Limb (tissue), 2 donors: ENCODE measurements around the gene ZBTB16.

Experiments
- DNase-seq, 2 donors: peaks; one replicate each; pipeline ENCODE4 v3.0.0-alpha.2; 2016; ENCODE audit errors: extremely low spot score in 2 of 2

Gene ZBTB16

DNA sequence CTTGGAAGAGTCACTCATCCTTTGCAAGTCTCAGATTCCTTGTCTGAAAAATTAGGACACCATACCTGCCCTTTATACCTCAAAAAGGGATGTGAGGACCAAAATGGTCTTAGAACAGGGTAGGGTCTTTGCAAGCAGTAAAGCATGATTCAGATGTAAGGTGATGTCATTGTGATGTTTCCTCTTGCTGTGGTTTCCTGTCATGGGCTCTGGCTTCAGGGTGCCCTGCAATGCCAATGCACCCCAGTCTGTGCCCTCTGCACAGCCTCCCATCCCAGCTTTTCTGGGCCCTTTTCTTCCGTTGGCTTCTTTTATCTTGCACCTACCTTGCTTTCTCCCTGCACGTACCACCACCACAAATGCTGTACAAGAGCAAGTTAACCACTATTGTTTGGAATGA is 148.9 kb downstream of the ZBTB16 start:
- DNase-seq, result no peak

DNA sequence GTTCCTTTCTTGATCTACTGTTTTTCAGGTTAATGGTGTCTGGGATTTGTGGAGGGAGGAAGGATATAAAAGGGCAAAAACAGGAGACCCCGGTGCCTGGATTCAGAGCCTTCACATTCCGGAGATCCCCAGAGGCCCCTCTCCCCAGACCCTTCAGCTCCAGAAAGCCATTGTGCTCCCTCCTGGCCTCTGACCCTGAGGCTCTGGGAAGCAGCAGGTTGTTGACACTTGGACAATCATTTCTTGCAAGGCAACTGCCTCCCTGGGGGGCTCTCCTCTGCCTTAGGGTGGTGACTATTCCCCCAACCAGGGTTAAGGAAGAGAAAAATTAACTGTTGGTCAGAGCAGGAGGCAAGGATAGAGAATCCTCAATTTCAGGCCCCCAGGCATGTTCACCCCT is 149.8 kb downstream of the ZBTB16 start:
- DNase-seq, result no peak

DNA sequence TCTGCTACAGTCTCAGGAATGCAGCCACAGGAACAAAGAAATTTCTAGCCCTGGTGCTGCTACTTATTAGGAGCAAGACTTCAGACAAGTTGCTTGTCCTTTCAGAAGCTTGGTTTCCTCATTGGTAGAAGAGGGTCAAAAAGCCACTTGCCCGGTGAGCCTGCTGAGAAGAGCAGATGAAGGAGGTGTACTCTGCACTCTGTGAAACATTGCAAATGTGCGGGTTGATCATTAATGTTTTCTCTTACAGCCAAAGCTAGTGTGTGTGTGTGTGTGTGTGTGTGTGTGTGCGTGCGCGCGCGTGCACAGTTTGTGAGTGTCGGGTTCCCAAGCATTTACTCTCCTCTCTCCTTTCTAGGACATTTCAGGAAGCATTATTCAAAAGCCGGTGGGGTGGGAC is 150.4 kb downstream of the ZBTB16 start:
- no peak for DNase-seq

DNA sequence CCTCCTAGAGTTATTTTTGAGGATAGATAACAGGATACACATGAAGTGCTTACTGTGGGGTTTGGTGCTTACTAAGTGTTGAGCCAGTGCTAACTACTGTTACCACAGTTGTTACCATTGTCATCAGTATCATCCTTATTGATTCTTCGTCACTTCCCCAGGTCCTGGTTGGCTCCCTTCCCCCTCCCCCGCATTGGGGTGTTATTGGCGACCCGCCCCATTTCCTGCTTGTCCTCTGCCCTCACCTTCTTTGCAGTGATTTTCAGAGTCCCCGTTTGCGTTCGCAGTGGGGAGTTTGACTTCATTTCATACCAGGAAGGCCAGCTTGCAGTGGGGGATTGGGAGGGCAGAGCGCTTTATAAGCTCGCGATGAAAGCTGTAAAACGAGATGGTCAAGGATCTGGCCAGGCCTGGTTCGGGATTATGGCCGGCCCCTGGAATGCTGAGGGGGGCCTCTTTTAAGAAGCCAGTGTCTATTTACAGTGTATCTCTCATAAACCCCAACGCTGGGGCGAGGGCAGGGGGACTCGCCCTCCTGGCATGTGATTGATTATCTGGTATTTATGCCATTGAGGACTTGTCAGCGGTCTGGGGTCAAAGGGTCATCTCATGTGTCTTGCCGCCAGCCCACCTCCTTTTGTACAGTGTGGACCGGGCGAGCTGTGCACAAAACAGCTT is 152.1 kb downstream of the ZBTB16 start:
- DNase-seq, result no peak

DNA sequence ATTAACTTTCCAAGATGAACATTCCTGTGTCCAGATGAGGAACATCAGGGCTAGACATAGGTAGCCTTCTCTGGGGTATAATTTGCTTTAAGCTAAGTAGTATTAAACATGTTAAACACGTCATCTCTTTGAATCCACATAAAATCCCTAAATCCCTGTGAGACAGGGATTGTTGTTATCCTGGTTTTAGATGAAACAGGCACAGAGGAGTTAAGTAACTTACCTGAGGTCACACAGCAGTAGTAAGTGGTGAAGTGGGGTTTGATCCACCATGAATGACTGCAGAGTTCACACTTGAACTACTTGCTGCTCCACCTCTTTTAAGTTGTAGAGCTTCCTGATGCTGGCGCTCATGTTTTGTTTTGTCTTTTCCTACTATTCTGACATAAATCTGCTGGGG is 154.1 kb downstream of the ZBTB16 start:
- no peak for DNase-seq

DNA sequence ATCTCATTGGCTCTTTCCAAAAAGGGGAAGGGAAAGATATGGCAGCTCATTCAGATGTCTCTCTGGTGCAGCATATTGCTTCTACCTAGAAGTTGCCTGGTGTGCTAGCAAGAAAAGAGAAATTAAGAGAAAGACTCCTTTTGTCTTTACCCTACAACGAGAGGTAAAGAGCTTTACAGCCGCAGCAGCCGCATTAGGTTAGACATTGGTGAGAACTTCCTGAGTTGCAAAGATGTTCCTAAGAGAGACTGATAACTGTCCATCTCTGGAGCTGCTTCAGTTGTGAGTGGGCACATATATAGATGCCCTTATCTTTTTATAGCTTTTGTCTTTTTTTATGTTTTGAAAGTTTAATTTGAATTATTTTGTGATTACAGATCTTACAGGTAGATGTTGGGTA is 155.9 kb downstream of the ZBTB16 start:
- no peak for DNase-seq

DNA sequence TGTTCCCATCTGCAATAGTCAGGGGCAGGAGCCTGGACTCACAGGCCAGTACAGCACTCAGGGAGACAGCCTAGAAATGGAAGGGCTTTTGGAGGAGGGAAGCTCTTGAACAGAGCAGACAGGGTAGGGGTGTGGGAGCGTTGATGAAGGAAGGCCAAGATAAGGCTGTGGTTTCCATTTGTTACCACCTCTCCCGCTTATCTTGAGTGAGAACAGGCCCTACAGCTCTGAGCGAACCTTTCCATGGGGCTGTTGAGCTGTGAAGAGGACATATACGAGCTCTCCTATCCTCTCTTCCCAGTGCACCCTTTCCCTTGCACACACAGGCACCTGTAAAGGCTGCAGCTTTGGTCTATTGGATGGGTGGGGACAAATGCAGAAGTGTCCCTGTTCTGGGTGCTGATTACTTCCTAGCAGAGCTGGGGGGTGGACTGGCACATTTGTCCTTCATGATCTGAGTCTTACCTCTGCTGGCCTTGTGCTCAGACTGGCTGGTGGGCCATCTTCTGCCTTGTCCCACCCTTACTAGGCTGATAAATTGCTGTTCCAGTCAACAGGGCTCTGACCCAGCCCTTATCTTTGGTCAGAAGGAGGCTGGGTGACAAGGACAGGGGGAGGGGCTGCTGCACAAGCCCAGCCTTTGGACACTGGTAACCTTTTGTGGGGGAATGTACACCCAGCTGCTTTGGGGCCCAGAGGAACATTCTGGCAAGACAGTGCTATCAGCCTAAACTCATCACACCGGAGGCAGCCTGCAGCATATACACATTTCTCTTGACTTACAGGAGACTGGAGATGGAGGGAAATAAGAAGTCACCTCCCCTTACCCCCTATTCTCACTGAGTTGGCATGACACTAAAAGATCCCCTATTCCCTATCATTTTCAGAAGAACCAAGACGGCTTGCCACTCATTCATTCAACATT is 156.6 kb downstream of the ZBTB16 start:
- DNase-seq, result no peak

DNA sequence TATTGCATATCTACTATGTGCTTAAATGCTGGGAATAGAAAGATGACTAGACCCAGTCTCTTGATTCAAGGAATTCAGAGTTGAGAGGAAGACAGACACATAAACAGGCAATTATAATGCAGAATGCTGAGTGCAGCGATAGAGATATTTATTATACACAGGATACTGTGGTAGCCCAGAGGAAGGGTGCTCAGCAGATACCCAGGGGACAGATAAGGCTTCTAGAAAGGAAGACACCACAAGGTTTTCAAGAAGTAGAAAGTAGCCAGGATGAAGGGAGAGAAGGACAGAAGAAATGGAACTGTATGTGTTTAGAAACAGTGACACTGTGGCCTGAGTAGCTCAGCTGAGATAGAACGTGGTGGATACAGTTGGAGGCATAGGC is 157.3 kb downstream of the ZBTB16 start:
- no peak for DNase-seq

DNA sequence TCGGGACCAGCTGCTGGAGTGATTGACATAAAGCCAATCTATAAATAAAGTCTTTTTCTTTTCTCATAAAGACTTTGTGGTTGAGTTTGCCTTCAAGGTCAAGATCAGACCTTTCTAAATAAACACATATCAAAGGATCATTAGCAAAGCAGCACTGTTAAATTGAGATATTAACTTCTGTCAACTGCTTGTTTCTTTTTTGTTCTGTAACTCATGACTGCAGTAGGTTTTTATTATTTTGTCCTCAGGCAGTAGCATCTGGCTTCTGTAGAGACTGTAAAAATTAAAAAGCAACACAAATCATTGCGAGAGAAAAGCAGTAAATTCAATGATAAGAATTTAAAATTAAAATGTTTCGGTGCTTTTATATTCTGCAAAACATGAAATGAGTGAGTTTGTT is 159.0 kb downstream of the ZBTB16 start:
- no peak for DNase-seq

DNA sequence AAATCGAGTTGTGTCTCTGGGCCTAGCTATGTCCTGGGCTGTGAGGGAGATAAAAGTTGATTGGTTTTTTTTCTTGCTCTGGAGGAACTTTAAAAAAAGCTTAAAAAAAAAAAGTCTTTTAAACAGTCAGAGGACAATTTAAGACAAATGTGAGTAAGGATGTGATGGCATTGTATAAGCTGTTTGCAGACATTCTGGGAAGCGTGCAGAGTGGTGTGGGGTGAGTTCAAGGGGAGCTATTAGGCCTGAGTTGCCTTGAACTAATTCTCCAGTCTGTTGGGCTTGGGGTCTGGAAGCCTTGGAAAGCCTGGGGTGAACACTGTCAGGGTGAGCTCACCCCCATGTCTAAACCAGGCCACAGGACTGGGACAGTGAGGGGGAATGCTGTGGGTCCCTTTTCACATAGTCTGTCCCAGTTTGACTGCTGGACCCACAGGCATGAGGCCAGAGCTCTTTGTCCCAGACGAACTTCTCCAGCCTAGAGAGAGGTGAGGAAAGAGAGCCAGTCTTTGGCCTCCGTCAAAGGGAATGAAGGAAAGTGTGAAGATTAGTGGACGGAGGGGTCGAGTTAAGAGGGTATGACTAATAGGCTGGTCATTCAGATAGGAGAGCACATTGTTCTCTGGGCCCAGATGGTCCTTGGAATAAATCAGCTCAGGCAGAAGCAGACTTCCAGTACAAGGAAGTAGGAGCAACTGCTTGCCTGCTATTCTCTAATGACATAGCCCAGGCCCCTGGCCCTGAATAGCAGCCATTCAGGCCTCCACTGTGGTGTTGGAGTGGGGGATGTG is 160.2 kb downstream of the ZBTB16 start:
- no peak for DNase-seq

DNA sequence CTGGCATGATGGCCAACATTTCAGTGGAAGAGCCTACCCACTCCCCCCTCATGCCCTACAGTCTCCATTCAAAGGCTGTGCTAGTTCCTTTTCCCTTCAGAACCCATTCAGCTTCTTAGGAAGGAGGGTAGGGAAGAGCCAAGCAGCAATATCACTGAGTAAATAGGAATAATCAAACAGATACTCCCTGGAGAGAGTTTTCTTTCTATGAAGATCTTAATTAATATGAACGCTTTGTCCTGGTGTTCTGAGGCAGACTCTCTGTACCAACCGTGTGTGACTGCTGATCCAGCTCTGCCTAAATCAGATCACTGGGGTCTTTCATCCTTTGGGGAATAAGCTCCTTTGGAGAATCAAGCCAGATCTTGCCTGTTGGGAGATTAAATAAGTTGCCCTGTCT is 161.5 kb downstream of the ZBTB16 start:
- no peak for DNase-seq

DNA sequence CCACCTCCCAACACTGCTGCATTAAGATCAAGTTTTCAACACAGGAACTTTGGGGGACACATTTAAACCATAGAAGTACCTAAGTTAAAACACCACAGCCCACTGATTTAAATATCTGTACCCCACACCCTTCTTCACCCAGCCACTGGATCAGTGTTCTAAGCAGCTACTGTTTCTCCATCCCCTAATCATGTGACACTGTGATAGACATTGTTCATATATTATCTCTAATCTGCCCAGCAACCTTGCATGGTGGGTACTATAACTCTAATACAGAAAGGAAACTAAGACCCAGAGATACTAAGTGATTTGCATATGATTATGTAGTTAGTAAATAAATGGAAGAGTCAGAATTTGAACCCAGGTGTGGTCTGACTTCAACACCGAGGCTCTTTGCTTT is 166.2 kb downstream of the ZBTB16 start:
- DNase-seq, result no peak

DNA sequence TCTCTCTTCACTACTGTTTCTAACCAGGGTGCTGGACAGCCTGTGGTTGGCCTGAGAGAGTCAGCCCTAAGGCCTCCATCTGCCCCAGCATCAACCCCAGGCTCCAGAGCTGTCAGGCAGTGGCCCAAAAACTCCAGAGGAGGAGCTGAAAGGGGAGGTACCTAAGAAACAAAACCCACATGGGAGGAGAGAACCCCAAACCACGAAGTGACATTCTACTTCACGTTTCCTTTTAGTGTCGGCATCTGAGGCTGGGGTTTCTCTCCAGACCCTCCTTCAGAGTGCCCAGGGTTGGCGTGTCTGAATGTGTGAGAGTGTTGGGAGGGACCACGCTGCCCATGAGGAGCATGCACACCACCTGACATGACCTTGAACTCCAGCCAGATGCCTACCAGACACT is 166.8 kb downstream of the ZBTB16 start:
- DNase-seq, result no peak

DNA sequence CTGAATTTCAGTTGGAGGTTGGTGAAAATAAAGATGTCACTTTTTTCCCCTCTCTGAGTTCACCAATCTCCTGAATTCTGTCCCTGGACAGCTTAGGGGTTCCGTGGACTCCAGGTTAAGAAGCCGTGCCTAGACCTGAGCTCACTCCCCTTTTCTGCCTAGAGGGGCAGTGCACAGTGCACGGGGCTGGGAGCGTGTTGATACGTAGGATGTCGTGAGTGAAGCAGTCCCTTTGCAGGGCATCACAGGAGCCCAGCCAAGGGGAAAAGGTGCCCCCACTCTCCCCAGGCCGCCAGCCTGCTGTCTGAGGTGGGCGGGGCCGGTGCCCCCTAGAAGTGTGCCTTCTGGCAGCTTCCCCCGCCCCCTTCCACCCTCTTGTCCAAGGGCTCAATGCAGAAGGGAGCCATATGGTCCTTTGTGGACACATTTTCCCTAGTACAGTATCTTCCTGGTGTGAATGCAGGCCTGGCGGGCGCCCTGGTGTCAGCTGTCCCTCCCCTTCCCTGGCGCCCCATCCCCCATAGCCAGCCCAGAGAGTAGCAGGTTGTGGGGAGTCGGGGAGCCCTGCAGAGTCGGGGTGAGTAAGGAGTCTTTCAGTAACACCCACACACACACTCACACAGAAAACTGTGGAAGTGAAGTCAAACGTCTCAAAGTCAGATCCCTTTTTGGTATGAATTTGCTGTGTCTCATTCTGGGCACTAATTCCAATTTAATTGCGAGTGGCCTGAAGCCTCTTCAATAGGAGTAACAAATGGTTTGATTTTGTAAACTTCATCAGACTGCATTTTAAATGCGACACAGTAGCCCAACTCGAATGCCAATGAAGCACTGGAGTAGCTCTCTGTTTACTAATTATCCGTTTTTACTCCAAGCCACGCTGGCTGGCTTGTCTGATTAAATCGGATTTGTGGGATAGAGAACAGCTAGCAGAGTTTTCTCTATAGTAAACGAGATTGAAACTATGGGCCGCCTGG is 169.2 kb downstream of the ZBTB16 start:
- peak in 1 of 2 donors; percentile 51 for DNase-seq

DNA sequence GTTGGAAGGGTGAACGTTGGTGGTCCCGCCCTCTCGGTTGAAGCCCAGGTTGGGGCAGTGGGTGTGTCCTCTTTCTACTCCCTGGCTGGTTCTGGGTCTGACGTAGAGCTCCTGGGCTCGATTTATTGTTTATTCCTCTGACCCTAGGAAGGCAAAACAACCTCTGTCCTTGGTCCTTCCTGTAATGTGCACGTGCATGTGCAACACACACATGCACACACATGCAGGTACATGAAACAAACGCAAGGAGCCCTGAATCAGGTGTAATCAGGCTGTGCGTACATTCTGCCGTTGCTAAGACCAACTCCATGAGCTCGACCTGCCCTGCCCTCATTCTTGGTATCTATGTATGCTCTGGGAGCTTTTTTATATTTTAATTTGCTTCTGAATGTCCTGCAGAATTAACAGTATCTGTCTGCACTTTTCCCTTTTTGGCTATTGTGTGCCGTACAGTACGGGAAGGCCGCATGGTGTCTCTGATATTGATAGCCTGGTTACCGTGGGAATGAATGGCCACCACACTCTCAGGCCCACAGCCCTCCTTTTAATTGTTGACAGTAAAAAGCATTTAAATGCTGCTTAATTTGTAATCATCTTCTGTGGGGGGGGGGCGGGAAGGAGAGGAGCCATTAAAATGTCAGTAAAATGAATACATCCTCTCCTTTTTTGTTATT is 170.7 kb downstream of the ZBTB16 start:
- no peak for DNase-seq

DNA sequence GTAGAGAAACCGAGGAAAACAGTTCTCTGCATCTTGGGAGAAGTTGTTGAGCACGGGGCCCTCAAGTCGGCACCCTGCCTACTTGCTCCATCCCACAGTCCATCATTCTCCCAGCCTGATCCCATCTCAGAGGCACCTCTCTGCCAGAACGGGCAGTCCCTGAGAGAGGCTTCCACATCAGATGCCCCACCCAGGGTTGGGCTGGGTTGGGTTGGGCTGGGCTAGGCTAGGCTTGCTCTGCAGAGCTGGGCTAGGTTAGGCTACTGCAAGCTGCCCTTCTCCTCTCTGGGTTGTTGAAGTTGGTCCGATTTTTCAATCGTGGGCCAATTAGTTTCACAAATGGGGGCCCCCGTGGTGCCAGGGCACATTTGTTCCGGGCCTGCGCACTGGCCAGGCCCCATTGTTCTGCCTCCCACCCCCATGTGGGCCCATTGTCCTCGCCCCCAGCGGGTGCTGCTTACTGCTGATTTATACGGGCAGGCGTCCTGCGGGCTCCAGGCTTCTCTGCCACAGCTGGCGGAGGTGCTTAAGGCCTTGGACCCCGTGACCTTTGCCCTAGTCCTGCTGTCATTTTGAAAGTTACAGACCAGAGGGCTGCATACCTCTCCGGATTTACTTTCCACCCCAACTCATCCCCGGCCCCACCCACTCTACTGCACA is 173.0 kb downstream of the ZBTB16 start:
- DNase-seq, result no peak

DNA sequence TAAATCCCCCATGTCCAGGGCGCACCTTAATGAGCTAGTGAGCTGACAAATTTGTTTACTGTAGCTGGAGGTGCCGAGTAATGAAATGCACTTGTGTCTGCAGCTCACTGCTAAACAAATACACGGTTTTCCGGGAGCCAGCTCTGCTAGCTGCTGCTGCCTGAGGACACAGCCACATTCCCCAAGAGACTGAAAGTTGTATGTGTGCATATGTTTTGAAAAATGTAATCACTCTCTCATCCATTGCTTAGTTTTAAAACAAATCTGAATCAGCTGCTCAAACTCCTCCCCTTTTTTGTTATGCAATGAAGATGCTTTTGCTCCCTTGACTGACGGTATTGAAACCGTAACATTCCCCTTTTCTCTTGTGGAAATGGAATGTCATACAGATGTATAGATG is 174.2 kb downstream of the ZBTB16 start:
- no peak for DNase-seq

DNA sequence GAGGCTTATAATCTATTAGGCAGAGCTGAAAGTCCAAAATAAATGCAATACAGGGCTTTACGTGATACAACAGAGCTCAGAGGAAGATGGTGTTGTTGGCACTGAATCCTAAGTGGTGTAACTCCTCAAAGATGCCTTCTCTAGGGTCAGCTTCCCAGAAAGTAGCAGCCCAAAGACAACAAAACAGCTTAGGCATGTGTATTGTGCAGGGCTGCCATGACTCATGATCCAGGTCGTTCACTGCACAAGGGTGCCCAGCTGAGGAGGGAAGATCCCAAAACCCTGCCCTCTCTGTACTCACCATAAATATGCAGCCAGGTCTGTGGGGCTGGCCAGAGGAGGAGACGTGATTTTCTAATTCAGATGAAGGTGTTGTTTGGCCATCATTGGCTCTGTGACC is 177.3 kb downstream of the ZBTB16 start:
- no peak for DNase-seq

DNA sequence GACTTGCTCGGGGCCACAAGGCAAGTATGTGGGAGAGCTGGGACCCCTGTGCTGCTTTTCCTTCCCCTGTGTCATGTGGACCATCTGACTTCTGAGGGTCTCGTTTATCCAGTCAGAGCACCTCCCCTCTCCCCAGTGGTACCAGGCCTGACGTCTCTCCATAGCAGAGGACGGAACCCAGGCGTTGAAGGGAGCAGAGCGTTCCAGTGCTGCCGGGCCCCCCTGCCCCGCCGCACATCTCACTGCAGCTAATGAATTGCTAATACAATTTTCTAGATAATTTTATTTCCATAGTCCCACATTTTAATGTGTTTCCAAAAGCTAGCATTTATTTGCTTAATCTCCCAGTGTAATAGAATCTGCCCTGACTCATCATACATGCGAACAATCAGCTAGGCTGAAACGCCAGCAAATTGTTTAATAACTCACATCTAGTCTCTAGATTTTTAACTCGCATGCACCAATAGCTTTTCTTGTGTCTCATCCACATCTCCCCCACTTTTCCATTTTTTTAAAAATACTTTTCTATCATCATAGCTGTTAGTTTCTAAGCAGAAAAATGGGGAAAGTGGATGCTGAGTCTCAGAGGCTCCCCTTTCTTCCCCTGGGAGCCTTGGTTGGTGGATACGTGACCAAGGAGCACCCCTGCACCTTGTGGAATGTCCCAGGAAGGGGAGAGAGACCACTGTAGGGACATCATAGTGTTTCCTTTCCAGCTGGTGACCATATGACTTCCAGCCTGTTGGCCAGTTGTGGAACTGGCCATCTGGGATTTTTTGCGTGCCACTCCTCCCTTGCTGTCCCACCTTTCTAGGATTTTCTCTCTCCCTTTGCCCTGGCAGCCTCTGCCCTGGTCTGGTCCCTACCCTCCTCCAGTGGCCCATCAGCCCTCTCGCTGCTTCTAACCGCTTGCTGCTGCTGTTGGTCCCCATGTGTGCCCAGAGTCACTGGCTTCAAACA is 178.1 kb downstream of the ZBTB16 start:
- no peak for DNase-seq
